Measurements from ENCODE around the gene KRTAP1-3.

GRCh38 chr17:41012326-41013120 is 22.2 kb downstream of the KRTAP1-3 start:
- TF ChIP-seq POLR2A (IDR thresholded peaks at IDR 0.05; ENCODE audit: low read length), result no peak
- TF ChIP-seq GATA1 (IDR thresholded peaks at IDR 0.05; ENCODE audit: low read depth, low read length), result no peak

Measured in erythroblast (primary cell).